GM12891 (cell line): Measurements from ENCODE around the gene PLCZ1.

Experiments used
- POLR2A ChIP-seq: IDR thresholded peaks from 2 replicates; pipeline ENCODE4 v1.6.1; 2011; ENCODE audit warnings: low read depth, low read length, control low read depth
- POLR2AphosphoS5 ChIP-seq: IDR thresholded peaks from 2 replicates; pipeline ENCODE4 v1.6.1; 2011; ENCODE audit warnings: low read depth, low read length, control low read depth
- TAF1 ChIP-seq: IDR thresholded peaks from 2 replicates; pipeline ENCODE4 v1.6.1; 2011; ENCODE audit warnings: low read depth, low read length, control low read depth

DNA sequence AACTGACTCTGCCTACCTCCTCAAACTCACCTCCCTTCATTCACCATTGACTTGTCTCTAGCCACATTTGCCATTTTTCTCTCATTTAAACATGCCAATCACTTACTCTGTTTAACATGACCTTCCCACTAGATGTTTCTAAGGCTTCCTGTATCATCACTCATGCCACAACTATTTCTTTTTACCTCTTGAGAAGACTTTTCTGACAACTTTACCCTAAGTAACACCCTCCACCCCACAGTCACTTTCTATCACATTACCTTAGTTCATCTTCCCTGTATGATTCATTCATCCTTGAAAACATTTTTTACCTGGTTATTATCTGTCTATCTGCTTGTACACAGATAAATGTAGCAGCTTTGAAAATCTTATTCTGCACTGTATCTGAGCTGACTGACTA, 19.4 kb downstream of the PLCZ1 start:
- TF ChIP-seq POLR2AphosphoS5 (no peak), TAF1 (no peak), POLR2A (no peak)
